Fibroblast of pulmonary artery (primary cell): ENCODE data around the gene ST14.

ENCODE experiments used
- DNase-seq: peaks from one replicate; pipeline ENCODE4 v3.0.0-alpha.2; 2010; ENCODE audit warnings: low read depth
- H3K4me3 ChIP-seq: replicated peaks from 2 replicates; pipeline ENCODE4 v1.5.1; 2011; ENCODE audit warnings: low read depth, mild to moderate bottlenecking, control low read depth, low read length, moderate library complexity
- TF ChIP-seq, protein P1 (sequence below): IDR thresholded peaks from 2 replicates; pipeline ENCODE4 v1.5.1; 2011; ENCODE audit warnings: mild to moderate bottlenecking, control low read depth, low read length, inconsistent platforms; ENCODE audit errors: missing control alignments

ST14 gene

DNA sequence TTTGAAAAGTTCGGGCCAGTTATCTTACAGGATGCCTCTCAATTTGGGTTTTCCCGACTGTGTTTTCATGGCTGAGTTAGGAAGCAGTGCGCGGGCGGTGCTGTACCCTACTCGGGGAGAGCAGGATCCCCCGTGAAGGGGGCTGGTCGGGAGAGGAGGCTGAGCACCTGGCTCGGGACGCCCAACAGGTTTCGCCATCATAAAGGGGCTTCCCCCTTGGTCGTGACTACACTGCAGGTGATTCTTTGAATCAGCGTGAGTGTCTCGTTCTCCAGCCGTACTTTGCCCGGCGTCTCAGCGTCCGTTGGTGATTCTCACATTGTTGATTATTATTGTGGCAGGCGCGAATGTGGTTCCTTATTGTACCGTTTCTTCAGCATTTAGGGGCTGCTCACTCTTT is 46.6 kb downstream of the ST14 start:
- DNase-seq = no peak
- TF ChIP-seq, protein P1, sequence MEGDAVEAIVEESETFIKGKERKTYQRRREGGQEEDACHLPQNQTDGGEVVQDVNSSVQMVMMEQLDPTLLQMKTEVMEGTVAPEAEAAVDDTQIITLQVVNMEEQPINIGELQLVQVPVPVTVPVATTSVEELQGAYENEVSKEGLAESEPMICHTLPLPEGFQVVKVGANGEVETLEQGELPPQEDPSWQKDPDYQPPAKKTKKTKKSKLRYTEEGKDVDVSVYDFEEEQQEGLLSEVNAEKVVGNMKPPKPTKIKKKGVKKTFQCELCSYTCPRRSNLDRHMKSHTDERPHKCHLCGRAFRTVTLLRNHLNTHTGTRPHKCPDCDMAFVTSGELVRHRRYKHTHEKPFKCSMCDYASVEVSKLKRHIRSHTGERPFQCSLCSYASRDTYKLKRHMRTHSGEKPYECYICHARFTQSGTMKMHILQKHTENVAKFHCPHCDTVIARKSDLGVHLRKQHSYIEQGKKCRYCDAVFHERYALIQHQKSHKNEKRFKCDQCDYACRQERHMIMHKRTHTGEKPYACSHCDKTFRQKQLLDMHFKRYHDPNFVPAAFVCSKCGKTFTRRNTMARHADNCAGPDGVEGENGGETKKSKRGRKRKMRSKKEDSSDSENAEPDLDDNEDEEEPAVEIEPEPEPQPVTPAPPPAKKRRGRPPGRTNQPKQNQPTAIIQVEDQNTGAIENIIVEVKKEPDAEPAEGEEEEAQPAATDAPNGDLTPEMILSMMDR = no peak
- no peak overlapping the region for H3K4me3 ChIP-seq

DNA sequence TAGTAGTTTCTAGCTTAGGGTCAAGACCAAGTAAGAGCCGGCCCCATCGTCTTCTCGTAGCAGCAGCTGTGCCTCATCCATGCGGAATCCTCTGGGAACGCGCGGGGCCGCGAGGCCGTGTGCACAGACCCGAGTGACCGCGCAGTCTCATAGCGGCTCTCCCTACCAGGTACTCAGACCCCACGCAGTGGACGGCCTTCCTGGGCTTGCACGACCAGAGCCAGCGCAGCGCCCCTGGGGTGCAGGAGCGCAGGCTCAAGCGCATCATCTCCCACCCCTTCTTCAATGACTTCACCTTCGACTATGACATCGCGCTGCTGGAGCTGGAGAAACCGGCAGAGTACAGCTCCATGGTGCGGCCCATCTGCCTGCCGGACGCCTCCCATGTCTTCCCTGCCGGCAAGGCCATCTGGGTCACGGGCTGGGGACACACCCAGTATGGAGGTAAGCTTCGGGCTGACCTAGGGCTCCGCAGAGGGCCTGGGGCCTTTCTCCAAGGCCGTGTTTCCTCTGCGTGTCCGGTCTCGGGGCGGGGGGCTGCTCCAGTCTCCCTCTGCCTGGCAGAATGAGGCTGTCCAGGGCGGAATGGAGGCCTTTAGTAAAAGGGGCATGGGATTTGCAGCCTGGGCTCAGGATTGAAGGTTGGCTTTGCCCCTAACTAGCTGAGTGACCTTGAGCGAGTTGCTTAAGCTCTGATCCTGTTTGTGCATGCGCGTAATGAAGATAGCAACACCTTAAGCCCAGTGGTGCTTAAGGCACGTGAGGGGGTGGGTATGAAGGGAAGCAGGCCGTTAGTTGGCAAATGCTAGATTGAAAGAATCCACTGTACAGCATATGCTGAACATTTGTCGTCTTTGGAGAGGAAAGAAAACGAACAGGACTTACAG is 48.9 kb downstream of the ST14 start:
- no peak overlapping the region for H3K4me3 ChIP-seq
- no peak for DNase-seq
- TF ChIP-seq, protein P1 = no peak

- DNase-seq = no peak
- TF ChIP-seq, protein P1 = no peak
- H3K4me3 ChIP-seq = no peak overlapping the region
These were observed 49.7 kb downstream of the ST14 start for GRCh38 chr11:130209128-130209932.

DNA sequence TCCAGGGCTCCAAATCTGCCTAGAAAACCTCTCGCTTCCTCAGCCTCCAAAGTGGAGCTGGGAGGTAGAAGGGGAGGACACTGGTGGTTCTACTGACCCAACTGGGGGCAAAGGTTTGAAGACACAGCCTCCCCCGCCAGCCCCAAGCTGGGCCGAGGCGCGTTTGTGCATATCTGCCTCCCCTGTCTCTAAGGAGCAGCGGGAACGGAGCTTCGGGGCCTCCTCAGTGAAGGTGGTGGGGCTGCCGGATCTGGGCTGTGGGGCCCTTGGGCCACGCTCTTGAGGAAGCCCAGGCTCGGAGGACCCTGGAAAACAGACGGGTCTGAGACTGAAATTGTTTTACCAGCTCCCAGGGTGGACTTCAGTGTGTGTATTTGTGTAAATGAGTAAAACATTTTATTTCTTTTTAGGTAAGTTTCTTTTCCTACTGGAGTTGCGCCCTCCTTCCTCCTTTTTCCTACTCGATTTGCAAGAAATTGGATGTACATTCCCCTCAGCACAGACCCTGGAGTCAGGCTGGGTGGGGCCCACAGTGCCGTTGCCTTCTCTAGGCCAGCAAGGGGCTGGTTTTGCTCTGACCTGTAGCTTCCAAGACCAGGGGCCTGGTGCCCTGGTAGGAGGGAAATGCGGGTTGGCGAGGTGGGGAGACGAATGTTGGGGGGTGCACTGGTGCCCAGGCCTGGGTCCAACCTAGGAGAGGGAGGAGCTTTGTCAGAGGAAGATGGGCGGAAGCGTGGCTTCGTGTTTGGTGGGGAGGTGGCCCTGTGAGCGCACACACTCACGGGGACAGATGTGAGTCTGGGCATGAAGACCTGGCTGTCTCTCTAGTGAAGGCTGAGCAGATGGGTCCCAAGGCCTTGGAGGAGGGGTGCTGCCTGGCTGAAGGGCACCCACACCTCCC is 50.6 kb downstream of the ST14 start:
- no peak overlapping the region for H3K4me3 ChIP-seq
- TF ChIP-seq, protein P1 = no peak
- no peak for DNase-seq

- no peak overlapping the region for H3K4me3 ChIP-seq
- no peak for DNase-seq
- TF ChIP-seq, protein P1 = no peak
These were observed 51.6 kb downstream of the ST14 start for GRCh38 chr11:130211144-130211543.

DNA sequence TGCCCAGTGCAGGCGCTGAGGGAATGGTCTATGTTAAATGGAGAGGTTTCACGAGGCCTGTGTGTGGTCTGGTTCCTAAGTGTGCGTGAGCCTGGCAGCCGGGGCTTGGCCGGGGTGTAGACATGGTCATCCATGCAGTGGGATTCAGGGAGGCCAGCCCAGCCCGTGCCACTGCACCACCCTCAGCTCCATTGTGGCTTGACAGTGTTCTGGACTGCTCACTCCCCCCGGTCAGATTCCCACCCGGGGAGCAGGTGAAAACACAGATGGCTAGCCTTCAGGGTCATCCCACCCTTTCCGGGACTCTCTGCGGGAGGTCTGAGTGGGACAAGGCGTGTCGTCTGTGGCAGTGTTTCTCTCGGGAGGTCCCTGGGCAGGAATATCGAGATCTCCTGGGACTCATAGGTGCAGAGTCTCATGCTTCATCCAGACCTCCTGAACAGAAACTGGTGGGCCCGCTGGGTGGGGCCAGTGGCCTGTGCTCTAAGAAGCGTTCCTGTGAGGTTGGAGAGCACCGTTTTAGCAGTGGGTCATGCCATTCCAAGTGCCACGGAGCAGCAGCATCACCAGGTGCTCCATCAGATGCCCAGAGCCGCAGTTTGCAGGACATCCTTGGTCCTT is 52.3 kb downstream of the ST14 start:
- no peak for DNase-seq
- TF ChIP-seq, protein P1 = no peak
- H3K4me3 ChIP-seq = no peak overlapping the region
